Thyroid gland (tissue), 4 donors: ENCODE data around the gene GPSM3.

Experiments
- POLR2A ChIP-seq, 2 donors: fragments of 450-650 bp; IDR thresholded peaks; one replicate each; pipeline ENCODE4 v1.6.1; 2017; ENCODE audit warnings: antibody characterized with exemption in 2 of 2, mild to moderate bottlenecking in 2 of 2, moderate library complexity in 1 of 2
- TF ChIP-seq, protein P1 (sequence below), 6 experiments: fragments of 200-600 bp in 3 of 6; fragments of 450-650 bp in 3 of 6; sonication (generic) in 3 of 6; IDR thresholded peaks; one replicate each; pipeline ENCODE4 v1.5.1; 2016 to 2019; ENCODE audit warnings: antibody characterized with exemption in 6 of 6, mild to moderate bottlenecking in 2 of 6, inconsistent platforms in 1 of 6, moderate library complexity in 1 of 6

DNA sequence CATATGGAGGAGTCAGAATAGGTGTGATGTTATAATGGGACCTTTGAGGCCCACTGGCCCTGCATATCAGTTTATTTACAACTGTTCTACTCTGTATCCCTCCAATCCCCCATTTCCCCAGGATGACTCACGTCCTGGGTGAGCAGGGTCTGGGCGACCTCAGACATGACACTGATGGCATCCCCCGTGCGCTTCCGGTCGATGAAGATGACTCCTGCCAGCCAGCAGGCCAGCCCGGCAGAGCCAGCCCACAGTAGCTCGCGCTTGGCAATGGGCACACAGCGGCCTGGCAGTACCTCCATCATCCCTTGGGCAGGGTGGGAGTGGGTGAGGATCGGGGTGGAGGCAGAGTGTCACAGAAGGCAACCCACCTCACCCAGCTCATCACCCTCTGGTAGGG, 22.1 kb downstream of the GPSM3 start:
- TF ChIP-seq, protein P1, sequence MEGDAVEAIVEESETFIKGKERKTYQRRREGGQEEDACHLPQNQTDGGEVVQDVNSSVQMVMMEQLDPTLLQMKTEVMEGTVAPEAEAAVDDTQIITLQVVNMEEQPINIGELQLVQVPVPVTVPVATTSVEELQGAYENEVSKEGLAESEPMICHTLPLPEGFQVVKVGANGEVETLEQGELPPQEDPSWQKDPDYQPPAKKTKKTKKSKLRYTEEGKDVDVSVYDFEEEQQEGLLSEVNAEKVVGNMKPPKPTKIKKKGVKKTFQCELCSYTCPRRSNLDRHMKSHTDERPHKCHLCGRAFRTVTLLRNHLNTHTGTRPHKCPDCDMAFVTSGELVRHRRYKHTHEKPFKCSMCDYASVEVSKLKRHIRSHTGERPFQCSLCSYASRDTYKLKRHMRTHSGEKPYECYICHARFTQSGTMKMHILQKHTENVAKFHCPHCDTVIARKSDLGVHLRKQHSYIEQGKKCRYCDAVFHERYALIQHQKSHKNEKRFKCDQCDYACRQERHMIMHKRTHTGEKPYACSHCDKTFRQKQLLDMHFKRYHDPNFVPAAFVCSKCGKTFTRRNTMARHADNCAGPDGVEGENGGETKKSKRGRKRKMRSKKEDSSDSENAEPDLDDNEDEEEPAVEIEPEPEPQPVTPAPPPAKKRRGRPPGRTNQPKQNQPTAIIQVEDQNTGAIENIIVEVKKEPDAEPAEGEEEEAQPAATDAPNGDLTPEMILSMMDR (IDR thresholded peaks at IDR 0.05): no peak
- TF ChIP-seq POLR2A (IDR thresholded peaks at IDR 0.05): no peak
